GM19324 (cell line): ENCODE data around the gene CHKA.
"Not testable (repeated sequence)": the region's sequence is repeated elsewhere in the genome, so short reads cannot be mapped to it uniquely, and the experiment has no call there.

ENCODE experiments used
- ATAC-seq: cut with Tn5 transposase; IDR thresholded peaks from one replicate; pipeline ENCODE4 v1.9.1; 2021; ENCODE audit warnings: mild to moderate bottlenecking, moderate library complexity; ENCODE audit not compliant: unreplicated experiment, low FRiP score

The CHKA gene

GRCh38 chr11:68117853-68118470, 3.2 kb downstream of the CHKA start:
- ATAC-seq: no peak

- no peak for ATAC-seq
These were observed 4.2 kb downstream of the CHKA start for GRCh38 chr11:68116974-68117373.

- ATAC-seq: no peak
These were observed 5.1 kb downstream of the CHKA start for GRCh38 chr11:68116126-68116525.

GRCh38 chr11:68115285-68115684, 5.9 kb downstream of the CHKA start:
- no peak for ATAC-seq

- ATAC-seq: no peak
These were observed 7.2 kb downstream of the CHKA start for GRCh38 chr11:68113986-68114385.

DNA sequence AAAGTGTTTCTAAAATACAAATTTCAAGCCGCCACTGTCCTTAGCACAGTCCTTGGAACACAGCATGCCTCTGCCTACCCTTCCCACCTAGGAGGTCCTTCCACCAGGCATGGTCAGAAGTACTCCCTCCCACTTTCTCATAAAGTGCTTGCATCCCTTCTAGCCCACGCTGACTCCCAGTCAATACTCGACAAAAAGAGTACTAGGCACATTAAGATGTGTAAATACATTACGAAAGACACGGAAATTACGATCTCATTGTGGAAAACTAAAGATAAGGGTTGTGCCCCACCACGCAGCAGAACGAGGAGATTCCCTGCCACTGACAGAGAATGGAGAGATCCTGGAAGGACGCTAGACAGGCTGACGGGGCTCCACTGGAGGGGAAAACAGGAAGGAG, 13.5 kb downstream of the CHKA start:
- no peak for ATAC-seq

DNA sequence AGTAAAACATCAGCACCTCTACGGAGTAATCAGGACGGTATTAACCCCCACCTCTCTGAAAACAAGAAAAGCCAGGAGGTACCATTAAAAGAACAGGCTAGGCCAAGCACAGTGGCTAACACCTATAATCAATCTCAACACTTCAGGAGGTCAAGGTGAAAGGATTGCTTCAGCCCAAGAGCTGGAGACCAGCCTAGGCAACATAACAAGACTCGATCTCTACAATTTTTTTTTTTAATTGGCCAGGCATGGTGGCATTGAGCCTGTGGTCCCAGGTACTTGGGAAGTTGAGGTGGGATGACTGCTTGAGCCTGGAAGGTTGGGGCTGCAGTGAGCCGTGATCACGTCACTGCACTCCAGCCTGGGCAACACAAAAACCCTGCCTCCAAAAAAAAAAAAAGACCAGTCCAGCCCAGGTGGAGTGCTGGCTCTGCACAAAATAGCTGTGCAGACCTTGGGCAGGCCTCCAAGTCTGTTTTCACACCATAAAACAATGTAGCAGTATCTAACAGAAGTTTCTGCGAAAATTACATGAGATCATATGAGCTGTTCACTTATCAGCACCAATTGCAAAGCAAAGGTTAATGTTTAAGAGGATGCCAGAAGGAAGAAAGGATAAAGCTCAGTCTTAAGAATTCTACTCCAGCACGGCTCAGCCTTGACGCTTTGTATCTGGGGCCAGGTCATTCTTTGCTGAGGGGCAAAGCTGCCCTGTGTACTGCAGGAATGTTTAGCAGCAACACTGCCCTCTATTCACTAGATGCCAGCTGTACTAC, 14.8 kb downstream of the CHKA start:
- no peak for ATAC-seq

GRCh38 chr11:68099474-68100405, 21.4 kb downstream of the CHKA start:
- ATAC-seq: no peak

DNA sequence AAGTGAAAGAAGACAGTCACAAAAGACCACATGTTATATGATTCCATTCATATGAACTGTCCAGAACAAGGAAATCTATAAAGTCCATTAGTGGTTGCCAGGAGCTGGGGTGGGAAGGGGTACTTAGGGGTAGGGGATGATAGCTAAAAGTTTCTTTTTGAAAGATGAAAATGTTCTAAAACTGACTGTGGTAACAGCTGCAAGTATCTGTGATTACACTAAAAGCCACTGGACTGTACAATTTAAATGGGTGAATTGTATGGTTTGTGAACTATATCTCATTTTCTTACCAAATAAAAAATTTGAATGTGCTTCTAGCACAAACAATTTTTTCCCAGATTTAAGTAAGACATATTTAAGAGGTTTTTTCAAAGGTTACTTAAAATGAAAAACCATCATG, 22.1 kb downstream of the CHKA start:
- no peak for ATAC-seq

DNA sequence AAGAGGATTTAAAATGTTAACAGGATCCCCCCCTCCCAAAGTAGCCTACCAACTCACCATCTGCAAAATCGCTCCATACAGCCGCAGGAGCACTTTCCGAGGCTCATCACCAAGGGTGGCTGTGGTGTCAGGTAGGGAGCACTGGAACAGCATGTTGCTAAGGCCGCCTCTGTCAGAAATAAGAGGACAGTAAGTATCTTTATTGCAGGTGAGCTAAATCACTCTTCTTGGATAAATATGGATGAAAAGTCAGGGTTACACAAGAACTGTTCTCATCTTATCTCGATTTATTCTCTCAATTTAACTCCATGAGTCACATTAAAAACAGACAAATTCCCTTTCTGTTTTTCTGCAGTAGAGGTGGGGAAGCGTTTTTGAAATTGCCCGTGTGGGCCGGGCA, 24.2 kb downstream of the CHKA start:
- ATAC-seq: no peak

DNA sequence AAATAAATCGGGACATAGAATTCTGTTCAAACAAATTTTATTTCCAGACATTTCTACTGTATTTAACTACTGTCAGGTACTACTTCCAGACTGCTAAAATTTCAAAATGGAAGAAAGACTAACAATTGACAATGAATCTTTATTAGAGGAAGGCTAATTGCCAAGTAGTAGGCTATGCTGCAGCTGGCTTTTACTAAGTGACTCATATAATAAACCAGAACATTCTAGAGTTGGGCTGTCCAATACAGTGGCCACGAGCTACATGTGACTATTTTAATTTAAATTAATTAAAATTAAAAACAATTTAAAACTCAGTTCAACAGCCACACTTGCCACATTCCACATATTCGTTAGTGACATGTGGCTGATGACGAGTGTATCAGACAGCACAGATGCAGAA, 27.6 kb downstream of the CHKA start:
- no peak for ATAC-seq

DNA sequence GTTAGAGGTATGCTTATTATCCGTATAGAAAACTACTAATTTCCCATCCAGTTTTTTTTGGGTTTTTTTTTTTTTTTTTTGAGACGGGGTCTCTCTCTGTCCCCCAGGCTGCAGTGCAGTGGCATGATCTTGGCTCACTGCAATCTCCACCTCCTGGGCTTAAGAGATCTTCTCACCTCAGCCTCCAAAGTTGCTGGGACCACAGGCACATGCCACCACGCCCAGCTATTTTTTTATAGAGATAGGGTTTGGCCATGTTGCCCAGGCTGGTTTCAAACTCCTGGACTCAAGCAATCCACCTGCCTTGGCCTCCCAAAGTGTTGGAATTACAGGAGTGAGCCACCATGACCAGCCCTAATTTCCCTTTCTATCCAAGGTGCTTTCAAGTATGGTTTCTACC, 28.2 kb downstream of the CHKA start:
- not testable (repeated sequence) for ATAC-seq

- ATAC-seq: no peak
These were observed 28.8 kb downstream of the CHKA start for GRCh38 chr11:68092411-68092810.

DNA sequence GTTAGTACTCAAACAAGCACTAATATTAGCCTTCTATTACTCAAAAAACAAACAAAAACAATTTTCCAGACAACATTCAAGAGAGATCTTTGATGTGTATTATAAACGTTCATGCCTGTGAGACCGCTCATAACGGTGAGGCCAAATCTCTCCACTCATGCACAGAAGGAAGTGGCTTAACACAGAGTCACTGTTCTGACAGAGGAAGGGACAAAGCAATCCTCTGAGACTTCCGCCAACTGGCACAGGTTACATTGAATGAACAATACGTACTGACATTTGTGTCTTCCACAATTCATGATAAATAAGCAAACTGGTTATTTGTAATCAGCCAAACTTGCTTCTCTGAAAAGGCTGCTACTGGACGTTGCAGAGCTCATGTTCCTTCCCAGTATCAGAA, 30.5 kb downstream of the CHKA start:
- ATAC-seq: no peak

DNA sequence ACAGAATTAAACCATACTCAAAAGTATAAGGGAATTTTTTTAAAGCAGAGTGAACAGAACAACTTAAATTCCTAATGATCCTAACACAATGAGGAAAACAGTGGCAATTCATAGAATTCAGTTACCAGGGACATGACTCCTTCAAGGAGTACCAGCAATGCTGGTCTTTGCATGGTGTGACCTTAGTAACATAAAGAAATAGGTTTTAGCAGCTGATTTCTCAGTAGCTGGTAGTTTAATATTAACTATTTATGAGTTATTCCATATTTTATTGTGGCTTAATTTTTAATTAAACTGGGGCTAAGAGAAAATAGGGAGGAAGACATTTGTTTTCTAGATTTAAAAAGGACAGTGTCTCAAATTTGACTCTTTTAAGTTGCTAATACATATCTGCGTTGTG, 30.9 kb downstream of the CHKA start:
- ATAC-seq: no peak

- no peak for ATAC-seq
These were observed 31.5 kb downstream of the CHKA start for GRCh38 chr11:68089679-68090078.

- ATAC-seq: no peak
These were observed 37.7 kb downstream of the CHKA start for GRCh38 chr11:68083517-68083916.

DNA sequence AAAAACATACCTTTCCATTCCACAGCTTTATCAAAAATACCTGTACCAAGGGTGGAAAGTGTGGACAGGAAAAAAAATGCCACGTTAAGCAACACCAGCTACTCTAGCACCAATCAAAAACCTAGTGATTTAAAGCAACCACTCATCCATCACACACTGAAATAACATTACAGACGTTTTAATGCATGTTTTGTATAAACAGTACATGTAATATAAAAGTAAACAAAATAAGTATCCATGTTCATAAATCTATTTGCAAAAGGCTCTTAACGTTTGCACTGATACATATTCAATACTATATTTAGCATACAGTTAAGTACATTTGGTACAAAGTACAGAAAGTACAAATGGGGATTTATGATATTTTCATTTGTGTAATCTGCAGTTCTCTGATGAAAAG, 38.7 kb downstream of the CHKA start:
- no peak for ATAC-seq

GRCh38 chr11:68081691-68082090, 39.5 kb downstream of the CHKA start:
- no peak for ATAC-seq

DNA sequence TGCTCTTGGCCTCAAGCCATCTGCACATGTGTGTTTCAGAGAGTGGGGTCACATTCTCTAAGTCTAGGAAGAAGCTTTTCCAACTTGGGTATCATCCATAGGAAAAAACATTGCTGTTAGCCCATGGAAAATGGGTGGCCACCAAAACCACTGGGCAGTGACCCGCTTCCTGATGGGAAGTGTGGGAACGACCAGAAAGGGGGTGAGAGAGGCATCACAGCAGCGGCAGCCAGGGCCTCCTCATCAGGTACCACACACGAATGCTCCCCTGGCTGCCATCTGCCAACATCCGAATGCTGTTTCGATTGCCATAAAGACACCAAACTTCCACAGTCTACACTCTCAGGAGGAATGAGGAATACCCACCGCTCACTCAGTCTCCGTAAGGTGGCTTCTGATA, 40.3 kb downstream of the CHKA start:
- ATAC-seq: no peak
